HT-29 (cell line): Measurements from ENCODE around the gene CSF1R. TPM values are rescaled to one million over a fixed set of nuclear protein-coding genes. Genes with fewer than 3 reads are reported as not detected.

Experiments
- DNase-seq: peaks from one replicate; pipeline ENCODE4 v3.0.0-alpha.2; 2015; ENCODE audit warnings: low spot score
- small RNA-seq: library from RNA; depleted of rRNA; stranded (forward); fragments of <200 nt; gene quantifications from one replicate; pipeline ENCODE3, GENCODE V24; 2014
- total RNA-seq: library from RNA; depleted of rRNA; stranded (reverse); fragments of >200 nt; shearing (Covaris generic); gene quantifications from 2 replicates; pipeline ENCODE4 v1.2.3, GENCODE V29; 2014; rRNA removed

The CSF1R gene
- total RNA-seq, 1 experiment from 2014 or later: not detected

DNA sequence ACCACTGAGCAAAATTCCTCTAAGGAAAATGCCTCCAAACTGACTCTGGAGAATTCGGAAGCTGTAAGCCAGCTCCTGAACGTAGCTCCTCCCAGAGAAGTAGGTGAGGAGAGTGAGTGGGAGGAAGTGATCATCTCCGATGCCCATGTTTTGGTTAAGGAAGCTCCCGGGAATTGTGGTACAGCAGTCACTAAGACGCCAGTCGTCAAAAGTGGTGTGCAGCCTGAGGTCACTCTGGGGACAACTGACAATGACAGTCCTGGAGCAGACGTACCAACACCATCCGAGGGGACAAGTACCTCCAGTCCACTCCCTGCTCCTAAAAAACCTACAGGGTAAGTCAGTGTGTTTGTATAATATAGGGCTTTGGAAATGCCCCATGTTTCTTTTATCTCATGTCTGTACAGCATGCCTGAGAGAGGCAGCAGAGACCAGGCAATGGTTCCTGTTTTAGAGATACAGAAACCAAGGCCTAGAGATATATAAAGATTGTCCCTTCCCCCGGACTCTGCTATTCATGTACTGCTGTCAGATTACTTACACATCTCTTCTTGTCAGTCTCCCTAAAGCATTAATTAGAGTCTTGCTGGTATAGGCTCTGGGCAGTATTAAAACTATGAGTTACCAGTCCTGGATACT lies 61.9 kb downstream of the CSF1R start:
- no peak for DNase-seq

GRCh38 chr5:150023136-150023535 lies 63.2 kb downstream of the CSF1R start:
- no peak for DNase-seq

DNA sequence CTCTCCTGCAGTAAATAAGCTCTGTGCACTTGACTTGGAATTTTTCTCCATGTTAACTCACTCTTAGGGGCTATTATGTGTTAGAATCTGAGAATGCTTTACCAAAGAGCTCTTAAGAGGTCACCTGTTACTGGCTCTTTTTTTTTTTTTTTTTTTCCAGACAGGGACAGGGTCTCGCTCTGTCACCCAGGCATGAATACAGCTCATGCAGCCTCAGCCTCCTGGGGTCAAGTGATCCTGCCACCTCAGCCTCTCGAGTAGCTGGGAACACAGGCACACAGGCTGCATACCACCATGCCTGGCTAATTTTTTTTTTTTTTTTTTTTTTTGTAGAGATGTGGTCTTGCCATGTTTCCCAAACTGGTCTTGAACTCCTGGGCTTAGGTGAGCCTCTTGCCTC lies 63.7 kb downstream of the CSF1R start:
- no peak for DNase-seq

DNA sequence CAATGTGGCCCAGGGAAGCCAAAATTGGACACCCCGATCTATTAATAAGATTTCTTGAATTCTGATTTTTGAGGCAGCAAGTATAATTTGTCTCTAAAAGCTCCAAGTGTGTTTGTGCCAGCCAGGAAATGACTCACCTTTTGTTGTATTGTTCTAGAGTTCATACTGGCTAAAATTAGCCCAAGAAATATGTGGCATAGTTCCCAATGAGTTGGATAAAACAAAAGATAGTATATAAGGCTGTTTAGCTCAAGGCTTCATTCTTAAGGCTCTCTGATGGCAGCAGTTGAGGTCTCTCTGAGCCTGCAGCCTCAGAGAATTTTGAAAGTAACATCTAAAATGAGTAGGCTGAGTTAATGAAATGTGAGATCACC lies 64.2 kb downstream of the CSF1R start:
- peak; percentile 74 for DNase-seq

- DNase-seq: peak; percentile 82
These were observed 64.7 kb downstream of the CSF1R start for GRCh38 chr5:150021491-150022157.

DNA sequence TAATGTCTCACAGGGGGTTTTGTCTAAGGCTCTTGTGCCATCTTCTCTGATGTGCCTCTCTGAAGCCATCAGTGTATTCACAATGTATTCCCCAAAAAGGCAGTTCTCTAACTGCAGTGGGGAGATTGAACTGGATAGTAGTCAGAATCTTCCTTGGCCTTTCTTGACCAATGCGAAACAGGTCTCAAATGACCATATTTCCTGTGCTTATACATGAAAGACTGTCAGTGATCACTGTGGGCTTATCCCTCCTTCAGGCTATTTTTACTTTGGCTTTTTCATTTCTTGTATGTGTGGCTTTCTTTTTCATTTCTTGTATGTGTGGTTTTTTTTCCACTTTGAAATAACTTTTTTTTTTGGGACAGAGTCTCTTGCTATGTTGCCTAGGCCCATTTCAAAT lies 66.1 kb downstream of the CSF1R start:
- DNase-seq: no peak

- DNase-seq: peak; percentile 23
These were observed 68.9 kb downstream of the CSF1R start for GRCh38 chr5:150017226-150018005.

- no peak for DNase-seq
These were observed 69.8 kb downstream of the CSF1R start for GRCh38 chr5:150016537-150016936.

GRCh38 chr5:150015415-150015814 lies 70.9 kb downstream of the CSF1R start:
- DNase-seq: no peak

DNA sequence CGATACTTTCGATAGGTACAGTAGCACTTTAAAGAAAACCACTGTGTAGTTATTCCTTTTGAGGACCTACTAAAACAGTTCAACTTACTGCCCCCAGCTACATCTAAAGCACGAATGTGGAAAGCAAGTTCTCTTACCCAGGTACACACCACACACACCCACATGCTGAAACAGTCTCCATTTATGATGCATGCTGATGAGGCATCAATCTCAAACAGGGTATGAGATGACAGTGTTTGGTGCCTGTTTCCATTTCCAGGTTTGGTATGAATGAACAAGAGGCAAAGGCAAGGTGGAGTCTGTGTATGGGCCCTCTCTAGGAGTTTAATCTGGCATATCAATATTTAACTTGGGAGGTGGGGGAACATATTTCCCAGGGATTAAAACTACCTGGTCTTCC lies 71.9 kb downstream of the CSF1R start:
- no peak for DNase-seq

DNA sequence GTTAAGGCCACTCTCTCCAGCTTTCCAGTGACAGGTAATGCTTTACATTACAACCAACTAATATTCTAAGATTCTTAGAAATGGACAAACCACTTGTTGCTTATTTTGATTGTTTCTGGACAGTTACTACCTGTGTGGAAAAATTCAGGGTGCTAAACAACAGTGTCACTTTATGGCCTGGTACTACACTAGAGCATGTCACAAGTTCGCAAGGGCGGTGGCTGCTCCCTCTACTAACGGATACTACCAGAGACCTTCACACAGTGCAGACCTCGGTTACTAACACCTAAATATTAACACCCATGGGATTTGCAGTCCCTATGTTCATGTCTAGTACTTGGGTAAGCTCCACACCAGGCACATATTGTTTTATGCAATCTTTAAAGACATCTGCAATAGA lies 72.4 kb downstream of the CSF1R start:
- DNase-seq: no peak

DNA sequence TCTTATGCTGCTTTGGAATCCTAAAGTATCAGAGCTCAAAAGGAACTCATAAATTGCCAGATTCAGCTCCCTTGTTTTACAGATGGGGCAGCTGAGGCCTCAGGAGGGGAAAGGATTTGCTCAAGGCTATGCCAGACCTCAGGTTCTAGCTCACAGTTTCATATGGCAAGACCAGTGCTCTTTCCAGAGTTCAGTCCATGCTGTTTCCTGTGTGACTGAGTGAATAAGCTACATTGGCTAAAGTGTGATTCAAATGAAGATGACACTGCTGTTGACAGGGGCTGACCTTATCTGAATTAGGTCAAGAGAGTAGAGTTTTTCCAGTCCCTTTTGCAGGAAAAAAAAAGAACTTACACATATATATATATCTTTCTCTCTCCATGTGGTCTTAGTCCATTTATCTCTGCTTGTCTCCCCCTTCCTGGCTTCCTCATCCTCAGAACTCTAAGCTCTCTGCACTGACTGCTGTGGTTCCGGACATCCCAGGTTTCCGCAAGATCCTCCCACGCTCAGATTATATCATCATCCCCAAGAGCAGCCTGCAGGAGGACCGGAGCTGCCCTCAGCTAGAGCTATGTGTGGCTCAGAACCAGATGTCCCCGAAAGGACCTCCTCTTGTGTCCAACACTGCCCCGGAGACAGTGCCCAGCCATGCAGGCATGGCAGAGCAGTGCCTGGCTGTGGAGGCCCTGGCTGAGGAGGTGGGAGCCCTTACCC lies 76.5 kb downstream of the CSF1R start:
- DNase-seq: no peak

DNA sequence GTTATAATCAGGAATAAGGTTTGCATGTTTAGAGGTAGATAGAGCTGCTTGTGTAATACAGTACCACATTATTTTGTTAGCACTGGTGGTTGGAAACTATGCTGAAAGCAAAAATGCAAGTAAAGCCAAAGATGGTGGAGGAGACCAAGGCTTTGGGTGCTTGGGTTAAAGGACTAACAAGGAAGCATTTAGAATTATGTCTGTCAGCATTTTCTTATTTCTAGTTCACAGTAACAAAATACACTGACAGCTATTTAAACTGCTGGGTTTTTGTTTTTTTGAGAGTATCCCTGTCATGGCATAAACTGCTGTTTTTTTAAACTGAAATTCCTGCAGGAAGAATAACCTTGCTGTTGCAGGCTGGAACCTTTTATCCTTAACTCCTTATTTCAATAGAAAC lies 79.3 kb downstream of the CSF1R start:
- DNase-seq: no peak

GRCh38 chr5:150006318-150006717 lies 80.0 kb downstream of the CSF1R start:
- no peak for DNase-seq

Small RNA genes lying within 50 kb of the gene (small RNA-seq; reads per million reads assigned to genes)
- not detected for gene RF00019

Other genes starting within 250 kb of the CSF1R start
- not detected in 2 replicates for gene PDE6A, start 141.8 kb downstream of the CSF1R start, total RNA-seq
- gene SLC26A2, start 125.8 kb downstream of the CSF1R start, total RNA-seq: 0.91 and 0.94 TPM in 2 replicates
- 2.8 and 3.1 TPM in 2 replicates for gene TIGD6, start 85.9 kb downstream of the CSF1R start, total RNA-seq
- gene HMGXB3, start 85.8 kb downstream of the CSF1R start, total RNA-seq: 49.0 and 53.6 TPM in 2 replicates
- 1.1 TPM in 1 of 2 replicates, not detected in the other for gene PDGFRB, start 69.3 kb upstream of the CSF1R start, total RNA-seq
- gene CDX1, start 80.2 kb upstream of the CSF1R start, total RNA-seq: 3.9 and 6.6 TPM in 2 replicates
- 0.66 and 0.76 TPM in 2 replicates for gene SLC6A7, start 103.5 kb upstream of the CSF1R start, total RNA-seq
- gene CAMK2A, start 203.2 kb upstream of the CSF1R start, total RNA-seq: not detected in 2 replicates
- not detected in 2 replicates for gene ARSI, start 216.4 kb upstream of the CSF1R start, total RNA-seq